ENCODE results near the gene TBC1D9.

DNA sequence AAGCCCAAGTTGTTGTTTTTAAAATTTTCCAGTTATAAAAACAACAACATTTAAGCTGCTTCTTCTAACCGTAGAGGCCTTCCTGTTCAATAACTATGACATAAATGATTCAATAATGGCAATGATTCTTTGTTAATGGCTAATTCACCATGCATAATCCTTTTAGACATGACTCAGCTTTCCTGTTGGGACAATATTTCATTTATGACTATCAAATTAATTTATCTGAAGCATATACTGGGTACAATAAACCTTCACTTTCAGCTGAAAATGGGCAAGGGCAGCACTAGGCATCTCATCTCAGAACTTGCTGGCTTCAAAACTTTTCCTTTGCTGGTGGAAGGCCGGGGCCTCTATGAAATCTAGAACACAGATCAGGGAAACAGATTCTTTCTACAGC, 38.9 kb downstream of the TBC1D9 start:
- TF ChIP-seq, protein P1, sequence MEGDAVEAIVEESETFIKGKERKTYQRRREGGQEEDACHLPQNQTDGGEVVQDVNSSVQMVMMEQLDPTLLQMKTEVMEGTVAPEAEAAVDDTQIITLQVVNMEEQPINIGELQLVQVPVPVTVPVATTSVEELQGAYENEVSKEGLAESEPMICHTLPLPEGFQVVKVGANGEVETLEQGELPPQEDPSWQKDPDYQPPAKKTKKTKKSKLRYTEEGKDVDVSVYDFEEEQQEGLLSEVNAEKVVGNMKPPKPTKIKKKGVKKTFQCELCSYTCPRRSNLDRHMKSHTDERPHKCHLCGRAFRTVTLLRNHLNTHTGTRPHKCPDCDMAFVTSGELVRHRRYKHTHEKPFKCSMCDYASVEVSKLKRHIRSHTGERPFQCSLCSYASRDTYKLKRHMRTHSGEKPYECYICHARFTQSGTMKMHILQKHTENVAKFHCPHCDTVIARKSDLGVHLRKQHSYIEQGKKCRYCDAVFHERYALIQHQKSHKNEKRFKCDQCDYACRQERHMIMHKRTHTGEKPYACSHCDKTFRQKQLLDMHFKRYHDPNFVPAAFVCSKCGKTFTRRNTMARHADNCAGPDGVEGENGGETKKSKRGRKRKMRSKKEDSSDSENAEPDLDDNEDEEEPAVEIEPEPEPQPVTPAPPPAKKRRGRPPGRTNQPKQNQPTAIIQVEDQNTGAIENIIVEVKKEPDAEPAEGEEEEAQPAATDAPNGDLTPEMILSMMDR (IDR thresholded peaks at IDR 0.05), result no peak
- TF ChIP-seq POLR2A (IDR thresholded peaks at IDR 0.05) (no peak), POLR2AphosphoS5 (IDR thresholded peaks at IDR 0.05) (no peak)
